ENCODE data around the gene F11. TPM values are rescaled to one million over a fixed set of nuclear protein-coding genes. Genes with fewer than 3 reads are reported as not detected.

The F11 gene
- total and polyA plus RNA-seq, 9 of the 15 experiments (the other 6 are each of a cell fraction or from before 2014, with no cell fraction given): not detected

DNA sequence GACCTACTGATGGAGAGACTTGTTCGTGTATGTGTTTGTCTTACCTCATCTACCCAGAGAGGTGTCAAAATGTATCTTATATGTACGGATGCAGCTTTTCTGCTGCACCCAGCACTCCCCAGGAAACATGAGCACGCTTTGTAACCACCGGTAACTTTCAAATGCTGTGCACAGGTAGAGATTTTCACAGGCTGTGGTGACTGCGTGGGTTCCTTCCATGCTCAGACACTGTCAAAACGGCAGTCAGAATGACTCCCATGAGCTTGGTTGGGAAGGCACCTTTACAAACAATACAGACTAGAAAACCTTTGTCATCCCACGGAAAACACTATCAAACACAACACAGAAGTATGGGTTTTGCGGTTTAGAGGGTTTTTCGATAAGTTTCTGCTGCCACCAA is 28.2 kb downstream of the F11 start (continued):
- TF ChIP-seq, protein P1, sequence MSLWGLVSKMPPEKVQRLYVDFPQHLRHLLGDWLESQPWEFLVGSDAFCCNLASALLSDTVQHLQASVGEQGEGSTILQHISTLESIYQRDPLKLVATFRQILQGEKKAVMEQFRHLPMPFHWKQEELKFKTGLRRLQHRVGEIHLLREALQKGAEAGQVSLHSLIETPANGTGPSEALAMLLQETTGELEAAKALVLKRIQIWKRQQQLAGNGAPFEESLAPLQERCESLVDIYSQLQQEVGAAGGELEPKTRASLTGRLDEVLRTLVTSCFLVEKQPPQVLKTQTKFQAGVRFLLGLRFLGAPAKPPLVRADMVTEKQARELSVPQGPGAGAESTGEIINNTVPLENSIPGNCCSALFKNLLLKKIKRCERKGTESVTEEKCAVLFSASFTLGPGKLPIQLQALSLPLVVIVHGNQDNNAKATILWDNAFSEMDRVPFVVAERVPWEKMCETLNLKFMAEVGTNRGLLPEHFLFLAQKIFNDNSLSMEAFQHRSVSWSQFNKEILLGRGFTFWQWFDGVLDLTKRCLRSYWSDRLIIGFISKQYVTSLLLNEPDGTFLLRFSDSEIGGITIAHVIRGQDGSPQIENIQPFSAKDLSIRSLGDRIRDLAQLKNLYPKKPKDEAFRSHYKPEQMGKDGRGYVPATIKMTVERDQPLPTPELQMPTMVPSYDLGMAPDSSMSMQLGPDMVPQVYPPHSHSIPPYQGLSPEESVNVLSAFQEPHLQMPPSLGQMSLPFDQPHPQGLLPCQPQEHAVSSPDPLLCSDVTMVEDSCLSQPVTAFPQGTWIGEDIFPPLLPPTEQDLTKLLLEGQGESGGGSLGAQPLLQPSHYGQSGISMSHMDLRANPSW (CRISPR knock-in tag; IDR thresholded peaks at IDR 0.05): no peak
- TF ChIP-seq POLR2A (conservative IDR thresholded peaks at IDR 0.05) (no peak), ASH1L (IDR thresholded peaks at IDR 0.05; ENCODE audit: borderline replicate concordance, low read depth, partially characterized antibody) (no peak)

DNA sequence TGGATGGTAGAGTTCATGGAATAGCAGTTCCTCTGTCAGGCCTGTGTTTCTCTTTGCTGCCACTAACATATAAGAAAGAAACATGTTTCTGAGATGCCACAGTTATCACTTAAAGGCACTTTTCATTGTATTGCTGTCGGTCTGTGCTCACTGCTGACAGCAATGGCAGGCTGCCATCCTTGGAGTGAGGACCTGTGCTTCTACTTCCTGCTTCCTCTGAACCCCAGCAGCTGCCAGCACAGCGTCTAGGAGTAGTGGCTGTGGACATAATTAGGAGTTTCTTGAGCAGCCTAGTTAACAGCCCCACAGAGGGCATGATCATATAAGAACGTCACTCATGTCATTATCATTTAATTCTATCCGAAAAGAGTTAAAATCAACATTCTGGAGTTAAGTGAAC is 30.5 kb downstream of the F11 start:
- Histone ChIP-seq H3K27me3 (ENCODE audit: control insufficient read depth in 2 of 2, insufficient read depth in 2 of 2, low read length in 2 of 2) (peaks cover 21 to 52% of the 10 kb centered on the region in 2 experiments), H3K36me3 (ENCODE audit: control insufficient read depth, insufficient read depth, low read length) (no peaks in the 10 kb centered on the region), H3K79me2 (ENCODE audit: control insufficient read depth, insufficient read depth, low read length) (no peaks in the 10 kb centered on the region), H3K4me1 (replicated peaks in 1 of 2; ENCODE audit: control insufficient read depth in 2 of 2, insufficient read depth in 2 of 2, low read length in 2 of 2) (peaks cover 0 to 10% of the 10 kb centered on the region in 2 experiments; a peak in 1 of 5 replicates), H2AFZ (ENCODE audit: low read depth, low read length) (no peak overlapping the region), H4K20me1 (replicated peaks; ENCODE audit: control insufficient read depth, insufficient read depth, low read length) (no peaks in the 10 kb centered on the region; the same call in 1 of the 2 replicates), H3K9me3 (replicated peaks; ENCODE audit: control insufficient read depth, insufficient read depth, low read depth, low read length) (no peaks in the 10 kb centered on the region), H3K9me1 (ENCODE audit: control insufficient read depth, insufficient read depth, low read length) (no peaks in the 10 kb centered on the region), H3K27ac (ENCODE audit: extremely low read depth, low read depth, low read length) (no peak overlapping the region), H3K4me2 (ENCODE audit: insufficient read depth, low read length) (no peak overlapping the region), H3K4me3 (no peak overlapping the region), H3K9ac (ENCODE audit: insufficient read depth in 1 of 2, low read depth in 2 of 2, low read length in 2 of 2) (no peak overlapping the region)
- 2% methylated on average over 4 of the region's 4 CpGs for WGBS (ENCODE audit: insufficient coverage, low coverage, missing lambda C conversion rate)
- intact Hi-C loops (cut with micrococcal nuclease) (no loop called here), in situ Hi-C loops (cut with MboI) (loop anchor here (10.0 kb wide), 1 partner anchor 298 kb away; no protein-coding TSS in a partner anchor)
- POLR2A ChIA-PET: no interaction called here
- FAIRE-seq (no peak), DNase-seq (ENCODE audit: extremely low read depth in 1 of 4, low spot score in 3 of 4) (no peak), ATAC-seq (no peak)
- no TSS peak for BruUV-seq (replicated peaks)
- TF ChIP-seq POLR2H (tag; IDR thresholded peaks at IDR 0.05; ENCODE audit: low read depth) (no peak), HMG20B (CRISPR knock-in tag; IDR thresholded peaks at IDR 0.05) (no peak), KDM2B (CRISPR knock-in tag; IDR thresholded peaks at IDR 0.05) (no peak), GATA2 (CRISPR knock-in tag; IDR thresholded peaks at IDR 0.05) (no peak), ZNF175 (CRISPR knock-in tag; IDR thresholded peaks at IDR 0.05; ENCODE audit: low read depth) (no peak), HDAC2 (IDR thresholded peaks at IDR 0.05) (no peak), PHB2 (IDR thresholded peaks at IDR 0.05; ENCODE audit: low read depth) (no peak), PCBP2 (IDR thresholded peaks at IDR 0.05; ENCODE audit: low read depth, low read length, poor library complexity, severe bottlenecking) (no peak), ZFPM2 (CRISPR knock-in tag; IDR thresholded peaks at IDR 0.05) (no peak)
- TF ChIP-seq, protein P2, sequence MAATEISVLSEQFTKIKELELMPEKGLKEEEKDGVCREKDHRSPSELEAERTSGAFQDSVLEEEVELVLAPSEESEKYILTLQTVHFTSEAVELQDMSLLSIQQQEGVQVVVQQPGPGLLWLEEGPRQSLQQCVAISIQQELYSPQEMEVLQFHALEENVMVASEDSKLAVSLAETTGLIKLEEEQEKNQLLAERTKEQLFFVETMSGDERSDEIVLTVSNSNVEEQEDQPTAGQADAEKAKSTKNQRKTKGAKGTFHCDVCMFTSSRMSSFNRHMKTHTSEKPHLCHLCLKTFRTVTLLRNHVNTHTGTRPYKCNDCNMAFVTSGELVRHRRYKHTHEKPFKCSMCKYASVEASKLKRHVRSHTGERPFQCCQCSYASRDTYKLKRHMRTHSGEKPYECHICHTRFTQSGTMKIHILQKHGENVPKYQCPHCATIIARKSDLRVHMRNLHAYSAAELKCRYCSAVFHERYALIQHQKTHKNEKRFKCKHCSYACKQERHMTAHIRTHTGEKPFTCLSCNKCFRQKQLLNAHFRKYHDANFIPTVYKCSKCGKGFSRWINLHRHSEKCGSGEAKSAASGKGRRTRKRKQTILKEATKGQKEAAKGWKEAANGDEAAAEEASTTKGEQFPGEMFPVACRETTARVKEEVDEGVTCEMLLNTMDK (IDR thresholded peaks at IDR 0.05; ENCODE audit: borderline replicate concordance, insufficient read depth, low read depth, low read length, poor library complexity, severe bottlenecking): no peak
- TF ChIP-seq, protein P3, sequence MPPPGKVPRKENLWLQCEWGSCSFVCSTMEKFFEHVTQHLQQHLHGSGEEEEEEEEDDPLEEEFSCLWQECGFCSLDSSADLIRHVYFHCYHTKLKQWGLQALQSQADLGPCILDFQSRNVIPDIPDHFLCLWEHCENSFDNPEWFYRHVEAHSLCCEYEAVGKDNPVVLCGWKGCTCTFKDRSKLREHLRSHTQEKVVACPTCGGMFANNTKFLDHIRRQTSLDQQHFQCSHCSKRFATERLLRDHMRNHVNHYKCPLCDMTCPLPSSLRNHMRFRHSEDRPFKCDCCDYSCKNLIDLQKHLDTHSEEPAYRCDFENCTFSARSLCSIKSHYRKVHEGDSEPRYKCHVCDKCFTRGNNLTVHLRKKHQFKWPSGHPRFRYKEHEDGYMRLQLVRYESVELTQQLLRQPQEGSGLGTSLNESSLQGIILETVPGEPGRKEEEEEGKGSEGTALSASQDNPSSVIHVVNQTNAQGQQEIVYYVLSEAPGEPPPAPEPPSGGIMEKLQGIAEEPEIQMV (tag; conservative IDR thresholded peaks at IDR 0.05; ENCODE audit: low read depth): no peak
- CTCF ChIA-PET (ENCODE audit: low intra/inter-chr PET ratio): interaction anchor here (2.4 kb wide), 1 partner anchor 291 kb away, joined by 22 read pairs; no protein-coding TSS in a partner anchor
